PC-3 (cell line): ENCODE measurements around the gene EPHB2. TPM values are rescaled to one million over a fixed set of nuclear protein-coding genes. Genes with fewer than 3 reads are reported as not detected.

Experiments used
- ATAC-seq: fragments of 200-7000 bp; cut with Tn5 transposase; 2 replicates; pipeline ENCODE4 v1.9.1; 2020; ENCODE audit warnings: mild to moderate bottlenecking, moderate library complexity
- BruUV-seq: library from RNA; stranded (reverse); fragments of 400-500 nt; replicated peaks from 2 replicates; lab custom pipeline; 2021; lab: Mats Ljungman, UMichigan
- CTCF ChIA-PET: fragments of 300-600 bp; sonication (Branson Sonifier 250); formaldehyde crosslinking; loops from one replicate; lab custom pipeline; 2022; ENCODE audit warnings: antibody characterized with exemption; lab: Charles Lee
- POLR2A ChIA-PET: fragments of 300-600 bp; sonication (Branson Sonifier 250); formaldehyde crosslinking; loops from one replicate; lab custom pipeline; 2022; ENCODE audit warnings: antibody characterized with exemption; ENCODE audit not compliant: unreplicated experiment; lab: Charles Lee
- DNase-seq: peaks from one replicate; pipeline ENCODE4 v3.0.0-alpha.2; 2015
- H2AFZ ChIP-seq: fragments of 300-600 bp; sonication (generic); 2 replicates; pipeline ENCODE4 v1.6.0; 2016; ENCODE audit warnings: antibody characterized with exemption, low read length
- H3F3A ChIP-seq: fragments of 300-600 bp; sonication (generic); one replicate; pipeline ENCODE4 v1.6.0; 2017; ENCODE audit warnings: antibody characterized with exemption, low read length, control low read depth, mild to moderate bottlenecking; ENCODE audit not compliant: unreplicated experiment
- H3K27ac ChIP-seq: fragments of 300-600 bp; sonication (generic); 2 replicates; pipeline ENCODE4 v1.5.1; 2016; ENCODE audit warnings: mild to moderate bottlenecking, low read length
- H3K27me3 ChIP-seq: fragments of 300-600 bp; sonication (generic); 2 replicates; pipeline ENCODE4 v1.6.1; 2016; ENCODE audit warnings: low read length, mixed read lengths
- H3K36me3 ChIP-seq: fragments of 300-600 bp; sonication (generic); 2 replicates; pipeline ENCODE4 v1.6.1; 2016; ENCODE audit warnings: low read depth, mixed run types, low read length, mixed read lengths
- H3K4me1 ChIP-seq: fragments of 300-600 bp; sonication (generic); 2 replicates; pipeline ENCODE4 v1.5.1; 2016; ENCODE audit warnings: low read length; ENCODE audit not compliant: insufficient read depth
- H3K4me2 ChIP-seq: fragments of 300-600 bp; sonication (generic); 2 replicates; pipeline ENCODE4 v1.6.0; 2016; ENCODE audit warnings: low read length
- H3K4me3 ChIP-seq: fragments of 300-600 bp; sonication (generic); 2 replicates; pipeline ENCODE4 v1.5.1; 2016; ENCODE audit warnings: mild to moderate bottlenecking, low read length, mixed read lengths
- H3K79me2 ChIP-seq: fragments of 300-600 bp; sonication (generic); 2 replicates; pipeline ENCODE4 v1.6.1; 2017; ENCODE audit warnings: low read length, mixed read lengths
- H3K9ac ChIP-seq: fragments of 300-600 bp; sonication (generic); 2 replicates; pipeline ENCODE4 v1.6.0; 2016; ENCODE audit warnings: mild to moderate bottlenecking, low read length
- H3K9me2 ChIP-seq: fragments of 300-600 bp; sonication (generic); replicated peaks from 2 replicates; pipeline ENCODE4 v1.6.1; 2016; ENCODE audit warnings: mixed run types, low read length, mixed read lengths
- H3K9me3 ChIP-seq: fragments of 300-600 bp; sonication (generic); 2 replicates; pipeline ENCODE4 v1.6.1; 2016; ENCODE audit warnings: low read length, mixed read lengths
- H4K20me1 ChIP-seq: fragments of 300-600 bp; sonication (generic); 2 replicates; pipeline ENCODE4 v1.6.1; 2016; ENCODE audit warnings: low read length, mixed read lengths
- EZH2 ChIP-seq: fragments of 300-600 bp; sonication (generic); IDR thresholded peaks from one replicate; pipeline ENCODE4 v1.6.1; 2017; ENCODE audit warnings: antibody characterized with exemption, mild to moderate bottlenecking, low read length; ENCODE audit not compliant: unreplicated experiment
- EZH2phosphoT487 ChIP-seq: fragments of 300-600 bp; sonication (generic); IDR thresholded peaks from 2 replicates; pipeline ENCODE4 v1.6.1; 2018; ENCODE audit warnings: mild to moderate bottlenecking, antibody characterized with exemption, low read length, borderline replicate concordance
- intact Hi-C: fragments of 100-400 bp; cut with micrococcal nuclease; formaldehyde crosslinking; loops from 2 replicates; pipeline ENCODE4 v1.9.0; 2023
- total RNA-seq: library from RNA; depleted of rRNA; stranded (reverse); fragments of >200 nt; gene quantifications from 2 replicates; pipeline ENCODE4 v1.2.3, GENCODE V29; 2014
- TF ChIP-seq, protein P1 (sequence below): fragments of 300-600 bp; sonication (generic); conservative IDR thresholded peaks from 2 replicates; pipeline ENCODE4 v1.5.1; 2017; ENCODE audit warnings: antibody characterized with exemption, low read depth, mild to moderate bottlenecking, low read length

The EPHB2 gene
- total RNA-seq, 1 experiment from 2014 or later, result 23.2 TPM

DNA sequence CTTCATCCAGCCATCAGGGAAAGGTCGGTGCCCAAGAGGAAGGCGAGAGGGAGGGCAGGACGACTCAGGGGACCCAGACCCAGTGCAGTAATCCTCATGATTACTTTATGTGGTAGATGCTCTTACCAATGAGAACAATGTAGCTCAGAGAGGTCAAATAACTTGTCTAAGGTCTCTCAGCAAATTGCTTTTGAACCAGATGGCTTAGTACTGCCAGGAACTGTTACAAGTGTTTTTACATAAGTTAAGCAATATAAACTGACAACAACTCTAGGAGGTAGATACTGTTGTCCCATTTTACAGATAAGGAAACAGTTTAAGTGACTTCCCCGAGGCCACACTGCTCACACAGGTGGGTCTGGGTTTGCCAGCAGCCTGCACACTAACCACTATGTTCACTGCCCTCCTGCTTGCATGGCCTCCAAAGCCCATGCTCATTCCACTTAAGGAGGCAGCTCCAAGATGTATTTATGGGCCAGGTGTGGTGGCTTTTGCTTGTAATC is 150.3 kb downstream of the EPHB2 start:
- no TSS peak for BruUV-seq
- TF ChIP-seq, protein P1, sequence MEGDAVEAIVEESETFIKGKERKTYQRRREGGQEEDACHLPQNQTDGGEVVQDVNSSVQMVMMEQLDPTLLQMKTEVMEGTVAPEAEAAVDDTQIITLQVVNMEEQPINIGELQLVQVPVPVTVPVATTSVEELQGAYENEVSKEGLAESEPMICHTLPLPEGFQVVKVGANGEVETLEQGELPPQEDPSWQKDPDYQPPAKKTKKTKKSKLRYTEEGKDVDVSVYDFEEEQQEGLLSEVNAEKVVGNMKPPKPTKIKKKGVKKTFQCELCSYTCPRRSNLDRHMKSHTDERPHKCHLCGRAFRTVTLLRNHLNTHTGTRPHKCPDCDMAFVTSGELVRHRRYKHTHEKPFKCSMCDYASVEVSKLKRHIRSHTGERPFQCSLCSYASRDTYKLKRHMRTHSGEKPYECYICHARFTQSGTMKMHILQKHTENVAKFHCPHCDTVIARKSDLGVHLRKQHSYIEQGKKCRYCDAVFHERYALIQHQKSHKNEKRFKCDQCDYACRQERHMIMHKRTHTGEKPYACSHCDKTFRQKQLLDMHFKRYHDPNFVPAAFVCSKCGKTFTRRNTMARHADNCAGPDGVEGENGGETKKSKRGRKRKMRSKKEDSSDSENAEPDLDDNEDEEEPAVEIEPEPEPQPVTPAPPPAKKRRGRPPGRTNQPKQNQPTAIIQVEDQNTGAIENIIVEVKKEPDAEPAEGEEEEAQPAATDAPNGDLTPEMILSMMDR, result no peak
- TF ChIP-seq EZH2, result no peak
- TF ChIP-seq EZH2phosphoT487, result no peak
- ChIA-PET POLR2A (interaction anchor here (0.7 kb wide), 1 partner anchor 46 kb away, joined by 6 read pairs; no protein-coding TSS in a partner anchor), CTCF (interaction anchor here (1.5 kb wide), 1 partner anchor 29 kb away, joined by 3 read pairs; no protein-coding TSS in a partner anchor)
- Histone ChIP-seq H3K4me1 (peaks cover 9% of the 10 kb centered on the region), H3K27me3 (no peaks in the 10 kb centered on the region), H3K9me2 (no peaks in the 10 kb centered on the region), H3K9ac (no peak overlapping the region), H4K20me1 (no peaks in the 10 kb centered on the region), H2AFZ (no peak overlapping the region), H3K9me3 (no peaks in the 10 kb centered on the region), H3K4me2 (no peak overlapping the region), H3F3A (no peaks in the 10 kb centered on the region), H3K4me3 (no peak overlapping the region), H3K27ac (no peak overlapping the region), H3K36me3 (no peaks in the 10 kb centered on the region), H3K79me2 (no peaks in the 10 kb centered on the region)
- DNase-seq (no peak), ATAC-seq (no peak)
- intact Hi-C loops, result no loop called here

GRCh38 chr1:22861764-22862440 is 151.3 kb downstream of the EPHB2 start:
- no peaks in the 10 kb centered on the region for H3K9me2 ChIP-seq
- no peaks in the 10 kb centered on the region for H3K27me3 ChIP-seq
- ChIA-PET POLR2A (interaction anchor here (0.7 kb wide), 1 partner anchor 45 kb away, joined by 6 read pairs; no protein-coding TSS in a partner anchor), CTCF (interaction anchor here (0.7 to 1.5 kb wide), 4 partner anchors 11 to 409 kb away, joined by 3 to 4 read pairs (median 4); no protein-coding TSS in a partner anchor)
- no peaks in the 10 kb centered on the region for H3F3A ChIP-seq
- no peak overlapping the region for H3K9ac ChIP-seq
- H4K20me1 ChIP-seq, result no peaks in the 10 kb centered on the region
- H3K36me3 ChIP-seq, result no peaks in the 10 kb centered on the region
- no peak for TF ChIP-seq EZH2phosphoT487
- TF ChIP-seq, protein P1, result peak; percentile 87
- H3K79me2 ChIP-seq, result no peaks in the 10 kb centered on the region
- H3K4me3 ChIP-seq, result no peak overlapping the region
- ATAC-seq, result peak; percentile 35; the same call in 1 of the 2 replicates
- H3K27ac ChIP-seq, result peak overlapping the region; percentile 32
- no peaks in the 10 kb centered on the region for H3K9me3 ChIP-seq
- intact Hi-C loops, result no loop called here
- no peak overlapping the region for H3K4me2 ChIP-seq
- peak; percentile 58 for DNase-seq
- no peak overlapping the region for H2AFZ ChIP-seq
- H3K4me1 ChIP-seq, result peaks cover 9% of the 10 kb centered on the region
- no TSS peak for BruUV-seq

- H3K4me2 ChIP-seq, result no peak overlapping the region
- TF ChIP-seq, protein P1, result no peak
- no peak for TF ChIP-seq EZH2phosphoT487
- CTCF ChIA-PET, result interaction anchor here (0.7 kb wide), 1 partner anchor 410 kb away, joined by 3 read pairs; no protein-coding TSS in a partner anchor
- no peaks in the 10 kb centered on the region for H3K79me2 ChIP-seq
- H4K20me1 ChIP-seq, result no peaks in the 10 kb centered on the region
- H3K4me1 ChIP-seq, result peaks cover 9% of the 10 kb centered on the region
- DNase-seq (no peak), ATAC-seq (no peak)
- H3K36me3 ChIP-seq, result no peaks in the 10 kb centered on the region
- no peak overlapping the region for H3K27ac ChIP-seq
- intact Hi-C loops, result no loop called here
- no peak overlapping the region for H3K4me3 ChIP-seq
- no peak overlapping the region for H2AFZ ChIP-seq
- no peaks in the 10 kb centered on the region for H3K27me3 ChIP-seq
- no peaks in the 10 kb centered on the region for H3K9me3 ChIP-seq
- no peaks in the 10 kb centered on the region for H3K9me2 ChIP-seq
- no TSS peak for BruUV-seq
- no peaks in the 10 kb centered on the region for H3F3A ChIP-seq
- POLR2A ChIA-PET, result no interaction called here
- no peak overlapping the region for H3K9ac ChIP-seq
These were observed 152.1 kb downstream of the EPHB2 start for GRCh38 chr1:22862752-22863151.
